Brain microvascular endothelial cell (primary cell): ENCODE data around the gene TIMM13.
A peak's percentile ranks its signal among the peaks of the same experiment; 100 is the strongest.

Source experiments
- DNase-seq: peaks from one replicate; pipeline ENCODE4 v3.0.0-alpha.2; 2020
- H3K27ac ChIP-seq: fragments of 250-450 bp; sonication (Bioruptor Pico); 2 replicates; pipeline ENCODE4 v1.5.1; 2020; ENCODE audit warnings: mild to moderate bottlenecking, moderate library complexity
- H3K27me3 ChIP-seq: fragments of 250-450 bp; sonication (Bioruptor Pico); replicated peaks from 2 replicates; pipeline ENCODE4 v1.5.1; 2020; ENCODE audit warnings: mild to moderate bottlenecking
- H3K36me3 ChIP-seq: fragments of 250-450 bp; sonication (Bioruptor Pico); replicated peaks from 2 replicates; pipeline ENCODE4 v1.5.1; 2020; ENCODE audit warnings: mild to moderate bottlenecking
- H3K4me3 ChIP-seq: 2 replicates; pipeline ENCODE4 v1.5.1; 2011; ENCODE audit warnings: low read depth, mild to moderate bottlenecking, control low read depth, low read length, moderate library complexity
- in situ Hi-C: cut with HindIII; loops from 2 replicates; pipeline ENCODE4 v1.10.0; 2017; ENCODE audit warnings: low sequenced_read_pairs, low pct_ligation_motif_present
- TF ChIP-seq, protein P1 (sequence below): IDR thresholded peaks from 2 replicates; pipeline ENCODE4 v1.5.1; 2011; ENCODE audit warnings: low read depth, mild to moderate bottlenecking, moderate library complexity, low read length, control low read depth, inconsistent platforms; ENCODE audit errors: missing control alignments

The TIMM13 gene

DNA sequence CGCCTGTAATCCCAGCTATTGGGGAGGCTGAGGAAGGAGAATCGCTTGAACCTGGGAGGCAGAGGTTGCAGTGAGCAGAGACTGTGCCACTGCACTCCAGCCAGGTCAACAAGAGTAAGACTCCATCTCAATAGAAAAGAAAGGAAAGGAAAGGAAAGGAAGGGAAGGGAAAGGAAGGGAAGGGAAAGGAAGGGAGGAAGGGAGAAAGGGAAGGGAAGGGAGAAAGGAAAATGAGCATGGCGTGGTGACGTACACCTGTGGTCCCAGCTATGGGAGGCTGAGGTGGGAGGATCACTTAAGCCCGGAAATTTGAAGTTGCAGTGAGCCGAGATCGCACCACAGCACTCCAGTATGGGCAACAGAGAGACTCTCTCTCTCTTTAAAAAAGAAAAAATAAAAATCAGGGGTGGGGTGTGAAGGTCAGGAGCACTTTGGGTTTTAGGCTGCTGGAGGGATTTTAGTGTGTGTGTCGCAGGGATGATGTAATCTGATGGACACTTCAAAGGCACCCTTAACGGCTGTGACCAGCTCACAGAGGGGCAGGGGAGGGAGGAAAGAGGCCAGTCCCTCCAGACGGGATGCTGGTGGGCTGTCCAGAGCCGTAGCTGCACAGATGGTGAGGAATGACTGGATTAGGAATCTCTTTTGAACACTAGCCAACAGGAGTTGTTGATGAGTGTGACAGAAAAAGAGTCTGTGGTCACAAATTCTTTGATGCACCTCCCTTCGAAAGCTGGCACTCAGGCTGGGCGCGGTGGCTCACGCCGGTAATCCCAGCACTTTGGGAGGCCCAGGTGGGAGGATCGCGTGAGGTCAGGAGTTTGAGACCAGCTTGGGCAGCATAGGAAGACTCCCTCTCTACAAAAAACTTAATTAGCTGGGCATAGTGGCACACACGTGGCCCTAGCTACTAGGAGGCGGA, 39.8 kb downstream of the TIMM13 start:
- Histone ChIP-seq H3K36me3 (no peaks in the 10 kb centered on the region), H3K4me3 (no peak overlapping the region), H3K27ac (no peak overlapping the region), H3K27me3 (peaks cover 1% of the 10 kb centered on the region)
- in situ Hi-C loops = no loop called here
- TF ChIP-seq, protein P1, sequence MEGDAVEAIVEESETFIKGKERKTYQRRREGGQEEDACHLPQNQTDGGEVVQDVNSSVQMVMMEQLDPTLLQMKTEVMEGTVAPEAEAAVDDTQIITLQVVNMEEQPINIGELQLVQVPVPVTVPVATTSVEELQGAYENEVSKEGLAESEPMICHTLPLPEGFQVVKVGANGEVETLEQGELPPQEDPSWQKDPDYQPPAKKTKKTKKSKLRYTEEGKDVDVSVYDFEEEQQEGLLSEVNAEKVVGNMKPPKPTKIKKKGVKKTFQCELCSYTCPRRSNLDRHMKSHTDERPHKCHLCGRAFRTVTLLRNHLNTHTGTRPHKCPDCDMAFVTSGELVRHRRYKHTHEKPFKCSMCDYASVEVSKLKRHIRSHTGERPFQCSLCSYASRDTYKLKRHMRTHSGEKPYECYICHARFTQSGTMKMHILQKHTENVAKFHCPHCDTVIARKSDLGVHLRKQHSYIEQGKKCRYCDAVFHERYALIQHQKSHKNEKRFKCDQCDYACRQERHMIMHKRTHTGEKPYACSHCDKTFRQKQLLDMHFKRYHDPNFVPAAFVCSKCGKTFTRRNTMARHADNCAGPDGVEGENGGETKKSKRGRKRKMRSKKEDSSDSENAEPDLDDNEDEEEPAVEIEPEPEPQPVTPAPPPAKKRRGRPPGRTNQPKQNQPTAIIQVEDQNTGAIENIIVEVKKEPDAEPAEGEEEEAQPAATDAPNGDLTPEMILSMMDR = no peak
- no peak for DNase-seq

DNA sequence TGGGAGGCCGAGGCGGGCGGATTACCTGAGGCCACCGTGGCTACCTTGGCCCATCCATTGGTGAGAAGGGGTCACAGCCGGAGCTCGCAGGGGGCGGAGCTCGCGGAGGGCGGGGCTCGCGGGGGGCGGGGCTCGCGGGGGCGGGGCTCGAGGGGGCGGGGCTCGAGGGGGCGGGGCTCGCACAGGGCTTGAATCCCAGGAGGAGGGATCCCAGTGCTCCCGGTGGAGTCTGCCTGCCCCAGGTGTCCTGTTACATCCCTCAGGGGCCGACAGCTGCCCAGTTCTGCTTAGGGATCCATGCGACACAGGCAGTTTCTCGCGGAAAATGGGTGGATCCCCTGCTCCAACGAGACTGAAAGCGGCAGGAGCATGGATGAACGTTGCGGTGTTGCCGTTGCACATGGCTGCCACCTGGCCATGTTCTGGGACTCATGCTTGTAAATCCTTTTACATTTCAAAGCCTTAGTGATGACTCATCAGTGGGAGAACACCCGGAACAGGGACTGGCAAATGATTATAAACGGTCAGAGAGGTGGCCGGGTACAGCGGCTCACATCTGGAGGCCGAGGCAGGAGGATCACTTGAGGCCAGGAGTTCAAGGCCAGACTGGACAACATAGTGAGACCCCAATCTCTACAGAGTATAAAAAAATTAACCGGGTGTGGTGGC, 42.2 kb downstream of the TIMM13 start:
- in situ Hi-C loops = no loop called here
- Histone ChIP-seq H3K27me3 (peaks cover 1% of the 10 kb centered on the region), H3K27ac (no peak overlapping the region), H3K4me3 (peak overlapping the region; percentile 17), H3K36me3 (no peaks in the 10 kb centered on the region)
- peak; percentile 59 for DNase-seq
- TF ChIP-seq, protein P1 = no peak

DNA sequence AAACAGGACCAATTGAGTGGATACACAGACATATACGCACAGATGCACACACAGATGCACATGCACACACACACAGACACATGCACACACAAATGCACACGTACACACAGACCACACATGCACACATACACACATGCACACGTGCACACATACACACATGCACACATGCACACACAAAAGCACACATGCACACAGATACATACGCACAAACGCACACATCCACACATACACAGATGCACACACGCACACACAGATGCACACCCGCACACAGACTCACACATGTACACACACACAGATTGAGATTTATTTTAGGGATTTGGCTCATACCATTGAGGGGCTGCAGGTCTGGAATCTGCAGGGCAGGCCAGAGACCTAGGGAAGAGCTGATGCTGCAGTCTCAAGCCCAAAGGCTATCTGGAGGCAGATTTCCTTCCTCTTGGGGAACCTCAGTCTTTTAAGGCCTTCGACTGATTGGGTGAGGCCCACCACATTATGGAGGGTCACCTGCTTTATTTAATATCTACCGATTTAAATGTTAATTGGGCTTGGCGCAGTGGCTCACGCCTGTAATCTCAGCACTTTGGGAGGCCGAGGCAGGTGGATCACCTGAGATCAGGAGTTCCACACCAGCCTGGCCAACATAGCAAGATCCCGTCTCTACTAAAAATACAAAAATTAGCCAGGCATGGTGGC, 44.7 kb downstream of the TIMM13 start:
- no peak for DNase-seq
- H3K36me3 ChIP-seq = no peaks in the 10 kb centered on the region
- no peak overlapping the region for H3K27ac ChIP-seq
- in situ Hi-C loops = no loop called here
- no peak overlapping the region for H3K4me3 ChIP-seq
- no peaks in the 10 kb centered on the region for H3K27me3 ChIP-seq
- TF ChIP-seq, protein P1 = no peak

- Histone ChIP-seq H3K27me3 (no peaks in the 10 kb centered on the region), H3K4me3 (no peak overlapping the region), H3K27ac (no peak overlapping the region), H3K36me3 (no peaks in the 10 kb centered on the region)
- no peak for DNase-seq
- in situ Hi-C loops = no loop called here
- TF ChIP-seq, protein P1 = no peak
Measured at GRCh38 chr19:2381148-2381820, 46.1 kb downstream of the TIMM13 start.

DNA sequence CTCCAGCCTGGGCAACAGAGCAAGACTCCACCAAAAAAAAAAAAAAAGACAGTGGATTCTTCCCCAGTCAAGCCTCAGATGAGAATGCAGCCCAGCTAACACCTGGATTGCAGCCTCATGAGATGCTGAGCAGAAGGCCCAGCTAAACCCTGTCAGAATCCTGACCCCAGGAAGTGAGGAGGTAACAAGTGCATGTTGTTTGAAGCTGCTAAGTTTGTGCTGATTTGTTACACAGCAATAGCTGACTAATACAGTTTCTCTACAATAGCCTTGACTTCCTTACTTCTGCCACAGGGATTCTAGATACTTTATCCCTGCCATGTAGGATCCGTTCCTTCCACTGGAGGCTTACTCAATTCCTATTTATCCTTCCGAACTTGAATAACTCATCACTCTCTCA, 46.8 kb downstream of the TIMM13 start:
- TF ChIP-seq, protein P1 = no peak
- Histone ChIP-seq H3K27me3 (no peaks in the 10 kb centered on the region), H3K4me3 (no peak overlapping the region), H3K36me3 (no peaks in the 10 kb centered on the region), H3K27ac (no peak overlapping the region)
- DNase-seq = no peak
- in situ Hi-C loops = no loop called here
